ENCODE measurements around the gene WWOX. TPM values are rescaled to one million over a fixed set of nuclear protein-coding genes. Genes with fewer than 3 reads are reported as not detected.

The WWOX gene
- total RNA-seq, 1 donor from 2014 or later = 29.6 TPM

DNA sequence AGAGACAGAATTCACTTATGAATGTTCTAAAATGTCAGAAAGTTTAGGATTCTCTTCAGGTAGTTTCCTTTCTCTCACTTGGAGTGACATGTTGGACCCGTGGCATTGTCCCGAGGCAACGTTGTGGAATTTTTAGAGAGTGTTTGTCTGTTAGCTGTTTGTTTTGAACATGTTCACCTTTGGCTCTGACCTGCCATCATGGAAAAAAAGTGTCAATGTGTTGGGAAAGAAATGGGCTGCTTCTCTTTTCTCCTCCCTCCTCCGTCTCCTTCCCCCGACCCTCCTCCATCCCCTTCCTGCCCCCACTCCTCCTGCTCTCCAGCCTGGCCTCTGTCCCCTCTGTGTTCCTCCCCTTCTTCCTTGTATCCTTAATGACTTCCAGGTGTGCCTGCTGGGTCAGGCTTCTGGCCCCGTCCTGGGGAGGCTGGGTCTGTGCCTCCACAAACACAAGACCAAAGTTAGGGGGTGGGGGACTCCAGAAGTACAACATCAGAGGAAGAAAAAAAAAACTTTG lies 1038.0 kb downstream of the WWOX start:
- H3K4me3 ChIP-seq (ENCODE audit: low read depth, low read length) = no peak overlapping the region
- TF ChIP-seq, protein P1, sequence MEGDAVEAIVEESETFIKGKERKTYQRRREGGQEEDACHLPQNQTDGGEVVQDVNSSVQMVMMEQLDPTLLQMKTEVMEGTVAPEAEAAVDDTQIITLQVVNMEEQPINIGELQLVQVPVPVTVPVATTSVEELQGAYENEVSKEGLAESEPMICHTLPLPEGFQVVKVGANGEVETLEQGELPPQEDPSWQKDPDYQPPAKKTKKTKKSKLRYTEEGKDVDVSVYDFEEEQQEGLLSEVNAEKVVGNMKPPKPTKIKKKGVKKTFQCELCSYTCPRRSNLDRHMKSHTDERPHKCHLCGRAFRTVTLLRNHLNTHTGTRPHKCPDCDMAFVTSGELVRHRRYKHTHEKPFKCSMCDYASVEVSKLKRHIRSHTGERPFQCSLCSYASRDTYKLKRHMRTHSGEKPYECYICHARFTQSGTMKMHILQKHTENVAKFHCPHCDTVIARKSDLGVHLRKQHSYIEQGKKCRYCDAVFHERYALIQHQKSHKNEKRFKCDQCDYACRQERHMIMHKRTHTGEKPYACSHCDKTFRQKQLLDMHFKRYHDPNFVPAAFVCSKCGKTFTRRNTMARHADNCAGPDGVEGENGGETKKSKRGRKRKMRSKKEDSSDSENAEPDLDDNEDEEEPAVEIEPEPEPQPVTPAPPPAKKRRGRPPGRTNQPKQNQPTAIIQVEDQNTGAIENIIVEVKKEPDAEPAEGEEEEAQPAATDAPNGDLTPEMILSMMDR (conservative IDR thresholded peaks at IDR 0.05; ENCODE audit: low read depth, low read length) = no peak
- no peak for DNase-seq (ENCODE audit: low read depth)

DNA sequence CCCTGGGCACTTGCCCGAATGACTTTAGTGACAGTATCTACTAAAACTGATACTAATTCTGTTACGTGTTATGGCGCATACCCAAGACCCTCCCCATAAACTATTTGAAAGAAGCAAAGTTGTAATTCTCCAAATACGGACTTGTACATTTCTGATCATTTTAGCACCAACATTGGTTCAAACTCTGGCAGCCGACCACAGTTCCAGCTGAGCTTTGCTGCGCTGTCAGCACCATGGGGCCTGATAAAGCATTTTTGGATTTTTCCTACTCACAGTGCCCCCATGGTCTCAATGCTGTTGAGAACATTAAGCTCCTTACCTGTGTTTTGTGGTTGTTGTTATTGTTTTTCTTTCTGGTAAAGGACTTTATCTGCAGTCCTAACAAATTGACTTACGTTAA lies 1040.3 kb downstream of the WWOX start:
- H3K4me3 ChIP-seq (ENCODE audit: low read depth, low read length) = no peak overlapping the region
- no peak for DNase-seq (ENCODE audit: low read depth)
- TF ChIP-seq, protein P1 (conservative IDR thresholded peaks at IDR 0.05; ENCODE audit: low read depth, low read length) = no peak

DNA sequence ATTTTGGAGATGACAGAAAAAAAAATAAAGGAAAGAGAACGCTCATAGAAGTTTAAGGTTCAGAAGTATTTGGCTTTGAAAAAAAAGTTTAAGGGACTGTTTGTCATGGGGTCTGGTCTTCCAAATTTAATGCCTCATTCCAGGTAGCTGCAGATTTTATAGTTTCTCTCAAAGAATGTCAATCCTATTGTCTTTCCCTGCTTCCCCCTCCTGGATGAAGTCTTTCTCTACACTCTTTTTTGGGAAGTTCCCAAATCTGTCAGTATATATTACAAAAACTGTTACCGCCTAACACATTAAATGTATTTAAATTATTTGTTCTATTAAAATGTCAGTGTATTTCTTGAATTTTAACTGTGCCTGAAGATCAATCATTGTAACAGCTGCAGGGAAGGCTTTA lies 1043.6 kb downstream of the WWOX start:
- TF ChIP-seq, protein P1 (conservative IDR thresholded peaks at IDR 0.05; ENCODE audit: low read depth, low read length) = no peak

GRCh38 chr16:79150151-79150550 lies 1050.7 kb downstream of the WWOX start:
- TF ChIP-seq, protein P1 (conservative IDR thresholded peaks at IDR 0.05; ENCODE audit: low read depth, low read length) = no peak
- H3K4me3 ChIP-seq (ENCODE audit: low read depth, low read length) = no peak overlapping the region
- no peak for DNase-seq (ENCODE audit: low read depth)

More for the DNA sequence above, 1043.6 kb downstream of the WWOX start:
- no peak overlapping the region for H3K4me3 ChIP-seq (ENCODE audit: low read depth, low read length)
- no peak for DNase-seq (ENCODE audit: low read depth)

GRCh38 chr16:79150632-79151310 lies 1051.3 kb downstream of the WWOX start:
- DNase-seq (ENCODE audit: low read depth) = no peak
- no peak overlapping the region for H3K4me3 ChIP-seq (ENCODE audit: low read depth, low read length)
- TF ChIP-seq, protein P1 (conservative IDR thresholded peaks at IDR 0.05; ENCODE audit: low read depth, low read length) = no peak

DNA sequence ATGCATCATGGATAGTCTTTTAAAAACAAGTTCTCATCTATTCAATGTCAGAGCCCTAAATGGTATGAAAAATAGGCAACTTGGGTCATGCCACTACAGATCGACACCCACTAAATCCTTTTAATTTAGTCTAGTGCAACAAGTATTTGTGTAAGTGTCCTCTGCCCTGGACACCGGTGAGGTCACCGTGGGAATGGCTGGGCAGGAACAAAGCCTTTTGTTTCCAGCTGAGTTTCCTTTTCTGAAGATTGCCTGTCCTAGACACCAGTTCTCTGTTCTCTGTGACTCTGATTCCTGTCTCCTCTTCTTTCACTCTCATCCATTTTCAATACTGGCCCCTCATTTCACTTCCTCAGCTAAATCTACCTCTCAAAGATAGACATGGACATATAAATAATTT lies 1054.6 kb downstream of the WWOX start:
- no peak overlapping the region for H3K4me3 ChIP-seq (ENCODE audit: low read depth, low read length)
- no peak for DNase-seq (ENCODE audit: low read depth)
- TF ChIP-seq, protein P1 (conservative IDR thresholded peaks at IDR 0.05; ENCODE audit: low read depth, low read length) = no peak

GRCh38 chr16:79155471-79155870 lies 1056.0 kb downstream of the WWOX start:
- DNase-seq (ENCODE audit: low read depth) = no peak
- TF ChIP-seq, protein P1 (conservative IDR thresholded peaks at IDR 0.05; ENCODE audit: low read depth, low read length) = no peak
- H3K4me3 ChIP-seq (ENCODE audit: low read depth, low read length) = no peak overlapping the region

Measured in epithelial cell of proximal tubule (primary cell).